MCF 10A (cell line): ENCODE measurements around the gene BLTP2. TPM values are rescaled to one million over a fixed set of nuclear protein-coding genes. Genes with fewer than 3 reads are reported as not detected.
A peak's percentile ranks its signal among the peaks of the same experiment; 100 is the strongest.

ENCODE experiments used
- BruUV-seq: library from RNA; stranded (reverse); fragments of 400-500 nt; replicated peaks from 2 replicates; lab custom pipeline; 2021; lab: Mats Ljungman, UMichigan
- CTCF ChIA-PET: fragments of 300-600 bp; sonication (Branson Sonifier 250); formaldehyde crosslinking; extraction: SDS; loops from one replicate; lab custom pipeline; 2021; ENCODE audit warnings: antibody characterized with exemption, inconsistent platforms; lab: Yijun Ruan, JAX
- POLR2A ChIA-PET: fragments of 300-600, 350-650 bp; sonication (Branson Sonifier 250); formaldehyde crosslinking; extraction: SDS; loops from one replicate; lab custom pipeline; 2020; ENCODE audit warnings: antibody characterized with exemption, inconsistent platforms; lab: Yijun Ruan, JAX
- DNase-seq: peaks from one replicate; pipeline ENCODE4 v3.0.0-alpha.2; 2018; ENCODE audit not compliant: unreplicated experiment
- H3K27ac Mint-ChIP-seq: one replicate; pipeline ENCODE4 v1.8.0; 2022; ENCODE audit warnings: mild to moderate bottlenecking, low read depth, mixed read lengths; ENCODE audit not compliant: unreplicated experiment
- H3K27me3 Mint-ChIP-seq: one replicate; pipeline ENCODE4 v1.8.0; 2022; ENCODE audit warnings: mixed read lengths; ENCODE audit not compliant: insufficient read depth, unreplicated experiment
- H3K36me3 Mint-ChIP-seq: one replicate; pipeline ENCODE4 v1.8.0; 2022; ENCODE audit warnings: mild to moderate bottlenecking, moderate library complexity, mixed read lengths; ENCODE audit not compliant: insufficient read depth, unreplicated experiment
- H3K4me1 Mint-ChIP-seq: one replicate; pipeline ENCODE4 v1.8.0; 2022; ENCODE audit warnings: mixed read lengths; ENCODE audit not compliant: insufficient read depth, unreplicated experiment
- H3K4me3 Mint-ChIP-seq: one replicate; pipeline ENCODE4 v1.8.0; 2022; ENCODE audit warnings: mild to moderate bottlenecking, moderate library complexity, mixed read lengths; ENCODE audit not compliant: unreplicated experiment
- H3K9me3 Mint-ChIP-seq: one replicate; pipeline ENCODE4 v1.8.0; 2022; ENCODE audit warnings: mixed read lengths; ENCODE audit not compliant: unreplicated experiment
- intact Hi-C: fragments of 100-400 bp; cut with micrococcal nuclease; formaldehyde crosslinking; loops from 2 replicates; pipeline ENCODE4 v1.14.1; 2022
- total RNA-seq: library from RNA; stranded (reverse); gene quantifications from 2 replicates; pipeline ENCODE4 v1.2.3, GENCODE V29; 2022
- TF ChIP-seq, protein P1 (sequence below): fragments of 200-600 bp; IDR thresholded peaks from one replicate; pipeline ENCODE4 v1.8.0; 2022; ENCODE audit warnings: antibody characterized with exemption, mild to moderate bottlenecking; ENCODE audit not compliant: unreplicated experiment

BLTP2 gene
- total RNA-seq, 1 experiment from 2014 or later, result 119 TPM

GRCh38 chr17:28643983-28644786, 773 bp downstream of the BLTP2 start:
- TF ChIP-seq, protein P1, sequence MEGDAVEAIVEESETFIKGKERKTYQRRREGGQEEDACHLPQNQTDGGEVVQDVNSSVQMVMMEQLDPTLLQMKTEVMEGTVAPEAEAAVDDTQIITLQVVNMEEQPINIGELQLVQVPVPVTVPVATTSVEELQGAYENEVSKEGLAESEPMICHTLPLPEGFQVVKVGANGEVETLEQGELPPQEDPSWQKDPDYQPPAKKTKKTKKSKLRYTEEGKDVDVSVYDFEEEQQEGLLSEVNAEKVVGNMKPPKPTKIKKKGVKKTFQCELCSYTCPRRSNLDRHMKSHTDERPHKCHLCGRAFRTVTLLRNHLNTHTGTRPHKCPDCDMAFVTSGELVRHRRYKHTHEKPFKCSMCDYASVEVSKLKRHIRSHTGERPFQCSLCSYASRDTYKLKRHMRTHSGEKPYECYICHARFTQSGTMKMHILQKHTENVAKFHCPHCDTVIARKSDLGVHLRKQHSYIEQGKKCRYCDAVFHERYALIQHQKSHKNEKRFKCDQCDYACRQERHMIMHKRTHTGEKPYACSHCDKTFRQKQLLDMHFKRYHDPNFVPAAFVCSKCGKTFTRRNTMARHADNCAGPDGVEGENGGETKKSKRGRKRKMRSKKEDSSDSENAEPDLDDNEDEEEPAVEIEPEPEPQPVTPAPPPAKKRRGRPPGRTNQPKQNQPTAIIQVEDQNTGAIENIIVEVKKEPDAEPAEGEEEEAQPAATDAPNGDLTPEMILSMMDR, result peak; percentile 37
- intact Hi-C loops, result loop anchor here (1.0 kb wide), 1 partner anchor 32 kb away; no protein-coding TSS in a partner anchor
- ChIA-PET POLR2A (interaction anchor here (0.6 to 12.0 kb wide), 29 partner anchors 10 to 805 kb away, joined by 3 to 208 read pairs (median 5); partner anchors contain the start of genes ALDOC, FAM222B, NEK8 and PHF12), CTCF (interaction anchor here (0.6 to 4.3 kb wide), 13 partner anchors 10 to 777 kb away, joined by 3 to 25 read pairs (median 3); partner anchors contain the start of genes SDF2 and SUPT6H)
- Mint-ChIP-seq H3K4me1 (peaks cover 27% of the 10 kb centered on the region), H3K36me3 (peaks cover 54% of the 10 kb centered on the region), H3K27ac (peak overlapping the region; percentile 73), H3K9me3 (no peaks in the 10 kb centered on the region), H3K27me3 (no peaks in the 10 kb centered on the region), H3K4me3 (peak overlapping the region; percentile 94)
- BruUV-seq, result no TSS peak
- DNase-seq, result peak; percentile 58

- Mint-ChIP-seq H3K27me3 (no peaks in the 10 kb centered on the region), H3K36me3 (peaks cover 70% of the 10 kb centered on the region), H3K4me3 (no peak overlapping the region), H3K9me3 (no peaks in the 10 kb centered on the region), H3K4me1 (peaks cover 24% of the 10 kb centered on the region), H3K27ac (no peak overlapping the region)
- ChIA-PET POLR2A (interaction anchor here (1.4 to 5.9 kb wide), 2 partner anchors 21 to 79 kb away, joined by 6 to 77 read pairs; partner anchors contain the start of genes RPL23A, SDF2 and SUPT6H), CTCF (interaction anchor here (1.1 to 1.7 kb wide), 2 partner anchors 34 to 86 kb away, joined by 5 to 6 read pairs; no protein-coding TSS in a partner anchor)
- TF ChIP-seq, protein P1, result no peak
- BruUV-seq, result no TSS peak
- intact Hi-C loops, result no loop called here
- no peak for DNase-seq
Measured at GRCh38 chr17:28641579-28641978, 3.4 kb downstream of the BLTP2 start.

- TF ChIP-seq, protein P1, result no peak
- Mint-ChIP-seq H3K27me3 (no peaks in the 10 kb centered on the region), H3K36me3 (peaks cover 89% of the 10 kb centered on the region), H3K9me3 (no peaks in the 10 kb centered on the region), H3K4me3 (no peak overlapping the region), H3K27ac (no peak overlapping the region), H3K4me1 (no peaks in the 10 kb centered on the region)
- intact Hi-C loops, result no loop called here
- ChIA-PET POLR2A (interaction anchor here (1.6 to 1.9 kb wide), 2 partner anchors 8 to 9 kb away, joined by 4 to 7 read pairs; partner anchors contain the start of gene BLTP2), CTCF (interaction anchor here (0.7 kb wide), 1 partner anchor 23 kb away, joined by 3 read pairs; no protein-coding TSS in a partner anchor)
- BruUV-seq, result no TSS peak
- no peak for DNase-seq
Measured at GRCh38 chr17:28635506-28635905, 9.5 kb downstream of the BLTP2 start.
